Ecto neural progenitor cell (in vitro differentiated cells): Measurements from ENCODE around the gene IRX6.

ENCODE experiments used
- DNase-seq: peaks from one replicate; pipeline ENCODE4 v3.0.0-alpha.2; 2018; ENCODE audit warnings: low spot score

IRX6 gene

DNA sequence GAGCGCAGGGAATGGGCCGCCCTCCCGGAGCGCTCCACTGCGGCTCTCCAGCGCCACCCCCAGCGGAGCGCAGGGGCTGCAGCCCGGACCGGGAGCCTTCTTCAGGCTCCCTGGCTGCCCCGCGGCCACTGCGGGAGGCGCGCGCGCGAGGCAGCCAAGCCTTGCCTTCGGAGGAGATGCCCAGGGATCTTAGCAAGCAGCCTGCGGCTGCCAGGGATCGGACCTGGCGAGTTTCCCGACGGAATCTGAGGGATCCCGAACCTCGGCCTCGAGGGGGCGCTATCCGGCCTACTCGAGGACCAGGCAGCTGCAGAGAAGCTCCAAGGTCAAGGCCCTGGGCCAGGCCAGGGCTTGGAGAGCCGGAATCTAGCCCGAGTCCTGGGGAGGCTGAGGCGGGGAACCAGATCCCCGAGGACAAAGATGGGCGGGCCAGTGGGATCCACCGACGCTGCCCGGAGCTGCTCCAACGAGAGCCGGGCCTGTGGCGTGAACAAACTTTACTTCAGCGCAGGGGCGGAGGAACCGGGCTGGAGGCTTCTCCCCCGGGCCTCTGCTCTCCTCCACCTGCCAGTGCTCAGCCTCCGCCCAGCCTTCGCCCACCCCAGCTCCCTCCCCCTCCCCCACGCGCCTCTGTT lies at the start of gene IRX6:
Gene IRX6, plus strand, starts transcription at position 567 of the 635 bp plus-strand sequence. CDS start 889 bp downstream, outside the sequence.
- peak; percentile 88 for DNase-seq

DNA sequence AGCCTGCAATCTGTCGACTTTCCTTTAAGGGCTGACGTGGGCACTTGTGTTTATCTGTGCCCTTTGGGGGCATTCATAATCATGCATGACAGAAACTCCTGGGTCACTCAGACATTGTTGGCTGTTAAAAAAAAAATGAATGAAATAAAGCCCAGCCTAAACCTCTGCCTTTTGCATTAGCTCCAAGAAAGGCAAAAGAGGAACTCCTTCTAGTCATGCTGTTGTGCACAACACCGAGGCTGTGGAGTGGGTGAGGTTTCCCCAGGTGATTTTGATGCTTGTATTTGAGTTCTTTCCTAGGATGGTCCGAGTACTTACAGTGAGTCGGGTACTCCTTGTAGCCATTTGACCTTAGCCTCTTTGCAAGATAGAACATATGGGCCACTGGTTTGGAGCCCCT lies 49.6 kb upstream of the IRX6 start:
- DNase-seq: no peak

DNA sequence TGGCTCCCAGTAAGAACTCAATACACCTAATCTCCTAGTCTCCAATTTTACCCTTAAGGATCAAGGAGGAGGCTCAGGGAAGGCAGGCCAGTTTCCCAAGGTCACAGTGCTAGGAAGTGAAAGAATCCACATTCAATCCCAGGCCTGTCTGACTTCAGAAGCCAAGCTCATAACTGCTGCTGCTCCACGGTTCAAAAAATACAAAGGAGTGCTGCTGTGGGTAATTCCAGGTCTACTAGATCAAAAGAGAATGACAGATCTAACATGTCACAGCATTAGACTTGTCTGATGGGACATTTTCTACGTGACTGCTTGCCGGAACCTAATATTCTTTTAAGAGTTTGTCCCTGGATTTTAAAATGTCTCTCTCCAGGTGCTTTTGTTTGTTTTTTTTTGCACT lies 48.8 kb upstream of the IRX6 start:
- DNase-seq: no peak

DNA sequence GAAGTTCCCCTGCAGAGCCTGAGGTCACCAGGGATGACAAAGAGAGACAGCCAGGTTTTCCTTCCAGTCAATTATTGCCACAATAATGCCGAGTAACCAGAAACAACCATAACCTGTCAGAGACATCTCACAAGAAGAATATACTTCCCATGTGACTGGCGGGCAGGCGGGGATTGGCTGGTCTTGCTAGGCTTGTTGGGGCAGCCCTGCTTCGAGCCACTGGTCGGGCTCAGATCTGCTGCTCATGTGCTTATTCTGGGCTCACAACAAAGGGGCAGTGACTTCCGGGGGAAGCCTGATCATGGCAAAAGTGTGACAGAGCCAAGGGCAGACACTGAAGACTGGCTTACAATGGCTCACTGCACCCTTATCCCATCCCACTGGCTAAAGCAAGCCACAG lies 48.1 kb upstream of the IRX6 start:
- no peak for DNase-seq

DNA sequence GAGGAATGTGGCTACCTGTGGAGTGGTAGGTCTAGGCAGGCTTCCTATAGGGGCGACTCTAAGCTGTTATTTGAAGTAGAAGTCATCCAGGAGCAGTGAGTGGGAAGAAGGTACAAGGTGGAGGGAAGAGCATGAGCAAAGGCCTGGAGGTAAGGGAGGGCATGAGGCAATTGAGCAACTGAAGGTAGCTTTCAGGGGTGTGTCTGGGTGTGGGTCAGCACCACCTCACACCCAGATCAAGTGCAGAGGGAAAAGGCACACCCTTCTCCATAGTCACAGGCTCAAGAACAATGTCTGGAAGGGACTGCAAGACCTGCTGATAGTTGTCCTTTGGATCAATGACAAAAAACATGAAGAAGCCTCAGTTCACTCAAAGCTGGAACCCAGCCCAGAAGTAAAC lies 46.5 kb upstream of the IRX6 start:
- no peak for DNase-seq

DNA sequence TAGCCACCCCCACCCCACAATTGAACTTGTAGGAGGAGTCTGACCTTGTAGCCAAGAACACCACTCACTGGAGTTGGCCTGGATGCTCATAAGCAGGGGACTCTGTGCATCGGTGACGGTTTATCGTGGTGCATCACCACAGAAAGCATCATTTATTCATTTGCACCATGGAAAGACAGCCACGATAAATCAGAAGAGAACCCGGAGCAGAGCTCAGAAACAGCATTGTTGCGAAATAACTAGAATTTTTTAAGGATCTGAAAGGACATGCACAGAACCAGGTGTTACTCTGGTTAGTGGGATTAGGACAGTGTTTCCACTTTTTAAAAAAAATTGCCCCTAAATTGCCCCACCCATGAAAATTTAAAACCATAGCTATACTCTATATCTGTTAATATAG lies 44.4 kb upstream of the IRX6 start:
- no peak for DNase-seq

DNA sequence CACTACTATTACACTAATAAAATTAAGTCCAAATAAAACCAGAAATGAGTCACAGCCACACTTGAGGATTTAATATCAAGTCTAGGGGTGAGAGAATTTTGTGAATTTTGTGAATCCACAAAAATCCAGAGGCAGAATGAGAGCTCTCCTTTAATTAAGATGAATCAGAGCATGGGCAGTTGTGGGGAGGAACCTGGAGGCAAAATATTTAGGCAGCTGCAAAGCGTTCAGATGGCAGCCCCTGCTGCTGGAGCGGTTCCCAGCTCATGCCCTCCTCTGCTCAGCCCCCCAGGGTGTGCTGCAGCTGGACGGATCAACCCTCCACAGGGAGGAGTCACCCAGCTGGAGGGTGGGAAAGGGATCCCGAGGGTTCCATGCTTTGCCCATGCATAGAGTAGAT lies 43.4 kb upstream of the IRX6 start:
- no peak for DNase-seq

DNA sequence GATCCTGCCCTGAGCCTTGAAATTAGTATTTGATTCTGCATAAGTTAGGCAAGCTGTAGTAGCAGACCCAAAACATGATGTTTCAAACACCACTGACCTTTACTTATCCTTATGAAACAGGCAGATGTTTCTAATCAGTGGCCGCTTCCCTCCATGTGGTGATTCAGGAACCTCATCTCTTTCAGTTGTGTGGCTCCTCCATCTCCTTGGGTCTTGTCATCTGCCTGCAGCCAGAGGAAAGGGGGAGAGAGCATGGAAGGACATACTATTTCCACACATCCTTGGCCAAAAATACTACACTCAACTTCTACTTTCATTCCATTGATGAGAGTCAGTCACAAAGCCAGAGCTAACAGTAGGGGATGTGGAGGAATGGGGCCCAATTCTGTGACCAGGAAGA lies 41.6 kb upstream of the IRX6 start:
- no peak for DNase-seq

DNA sequence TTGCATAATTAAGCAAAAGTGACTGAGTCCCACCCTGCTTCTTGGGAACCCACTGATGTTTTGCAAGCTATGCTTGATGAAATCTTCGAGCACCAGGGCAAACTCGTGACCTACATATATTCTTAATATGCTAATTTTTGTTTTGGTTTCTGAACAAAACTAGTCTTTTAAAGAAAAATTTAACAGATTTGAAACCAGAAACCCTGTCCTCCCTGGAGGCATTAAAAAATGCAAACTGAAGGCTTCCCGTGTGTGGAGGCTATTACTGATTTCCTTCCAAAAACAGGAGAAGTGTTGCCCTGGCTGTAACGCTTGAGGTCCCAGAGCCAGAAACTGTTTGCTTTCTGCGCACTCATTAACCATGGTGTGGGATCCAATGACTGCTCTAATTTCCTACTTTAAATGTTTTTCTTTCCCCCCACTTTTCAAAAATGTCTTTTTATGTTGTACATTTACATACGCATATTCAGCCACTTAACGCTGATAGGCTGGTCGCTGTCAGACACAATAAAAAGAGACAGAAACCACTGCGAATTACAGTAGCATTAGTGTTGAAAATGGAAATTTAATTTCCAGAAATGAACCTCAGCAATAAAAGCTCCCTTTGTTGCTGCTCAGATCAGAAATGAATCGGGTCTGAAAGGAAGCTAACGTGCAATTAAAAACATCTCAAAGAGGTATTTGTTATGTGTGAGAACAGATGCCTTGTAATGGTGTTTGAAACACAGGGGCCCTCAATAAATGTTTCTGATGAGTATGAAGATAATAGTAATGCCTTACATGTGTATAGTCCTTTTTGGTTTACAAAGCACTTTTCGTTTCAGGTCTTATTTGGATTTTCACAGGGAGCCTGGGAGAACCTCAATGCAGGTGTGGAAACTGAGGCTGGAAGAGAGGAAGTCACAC lies 39.9 kb upstream of the IRX6 start:
- DNase-seq: no peak

DNA sequence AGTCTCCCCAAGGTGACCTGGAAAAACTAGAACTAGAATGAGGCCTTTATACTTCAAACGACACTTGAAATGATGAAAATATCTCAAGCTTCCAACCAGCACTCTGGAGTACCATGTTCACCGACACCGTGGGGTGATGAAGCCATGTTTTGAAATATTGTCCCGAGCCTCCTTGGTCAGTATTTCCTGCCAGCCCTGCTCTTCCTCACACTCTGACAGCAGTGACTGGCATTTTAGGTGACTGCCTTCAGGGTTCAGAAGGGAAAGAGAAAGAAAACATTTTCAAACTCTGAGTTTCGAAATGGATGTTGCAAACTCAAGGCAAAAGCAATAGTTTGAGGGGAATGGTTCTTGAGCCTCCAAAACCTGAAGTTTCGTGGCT lies 39.3 kb upstream of the IRX6 start:
- DNase-seq: no peak

DNA sequence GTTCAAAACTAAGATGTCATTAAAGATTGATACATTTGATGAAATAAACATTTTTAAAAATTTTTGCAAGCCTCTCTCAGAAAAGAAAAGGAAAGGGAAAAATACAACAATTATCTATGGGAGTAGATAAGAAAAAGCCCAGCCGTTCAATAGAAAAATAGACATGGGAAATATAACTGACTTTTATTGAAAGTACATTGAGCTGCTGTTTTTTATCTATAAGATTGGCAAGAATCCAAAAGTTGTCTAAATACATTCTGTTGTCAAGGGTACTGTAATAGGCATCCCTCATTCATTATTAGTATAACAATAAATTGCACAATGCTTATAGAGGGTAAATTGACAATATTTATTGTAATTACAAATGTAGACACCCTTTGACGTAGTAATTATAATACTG lies 38.4 kb upstream of the IRX6 start:
- no peak for DNase-seq

DNA sequence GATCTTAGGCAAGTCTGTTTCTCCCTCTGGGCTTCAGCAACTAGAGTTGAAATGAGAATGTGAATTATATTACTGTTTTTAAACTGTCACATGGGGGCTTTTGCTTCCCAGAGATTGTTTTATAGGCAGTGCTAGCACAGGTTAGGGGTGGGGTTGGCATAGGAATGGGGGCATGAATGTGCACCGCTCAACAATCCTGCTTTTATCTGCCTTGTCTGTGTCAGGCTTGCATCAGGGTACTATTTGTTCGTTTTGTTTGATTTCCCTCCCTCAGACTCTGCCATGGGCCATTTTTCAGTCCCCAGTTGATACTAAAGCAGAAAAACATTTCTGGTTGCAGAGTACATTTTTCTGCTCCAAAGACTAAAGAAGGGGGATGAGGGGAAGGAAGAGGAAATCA lies 34.6 kb upstream of the IRX6 start:
- DNase-seq: no peak

DNA sequence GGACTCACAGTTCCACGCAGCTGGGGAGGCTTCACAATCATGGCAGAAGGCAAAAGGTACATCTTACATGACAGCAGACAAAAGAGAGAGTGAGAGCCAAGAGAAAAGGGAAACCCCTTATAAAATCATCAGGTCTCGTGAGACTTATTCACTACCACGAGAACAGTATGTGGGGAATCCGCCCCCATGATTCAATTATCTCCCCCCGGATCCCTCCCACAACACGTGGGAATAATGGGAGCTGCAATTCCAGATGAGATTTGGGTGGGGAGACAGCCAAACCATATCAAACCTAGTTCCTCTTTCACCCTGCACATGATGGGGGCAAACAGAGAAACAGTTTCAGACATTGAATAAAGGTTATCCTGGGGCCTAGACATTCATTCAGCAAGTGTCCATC lies 32.2 kb upstream of the IRX6 start:
- DNase-seq: no peak

DNA sequence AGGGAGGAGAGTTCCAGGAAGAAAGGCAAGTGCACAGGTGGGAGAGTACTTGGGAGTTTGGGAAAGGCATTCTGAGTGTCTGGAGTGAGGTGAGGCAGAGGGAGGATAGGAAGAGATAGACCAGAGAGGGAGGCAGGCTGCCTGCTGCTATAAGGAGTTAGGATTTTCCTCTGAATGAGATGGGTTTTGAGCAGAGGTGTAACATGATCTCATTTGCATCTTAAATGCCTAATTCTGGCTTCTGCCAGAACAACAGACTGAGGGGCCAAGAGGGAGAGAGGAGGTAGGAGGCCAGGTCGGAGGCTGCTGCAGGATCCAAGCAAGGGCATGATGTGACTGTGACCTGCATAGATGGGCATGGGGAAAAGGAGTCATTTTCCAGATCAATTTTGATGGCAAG lies 31.5 kb upstream of the IRX6 start:
- DNase-seq: no peak

DNA sequence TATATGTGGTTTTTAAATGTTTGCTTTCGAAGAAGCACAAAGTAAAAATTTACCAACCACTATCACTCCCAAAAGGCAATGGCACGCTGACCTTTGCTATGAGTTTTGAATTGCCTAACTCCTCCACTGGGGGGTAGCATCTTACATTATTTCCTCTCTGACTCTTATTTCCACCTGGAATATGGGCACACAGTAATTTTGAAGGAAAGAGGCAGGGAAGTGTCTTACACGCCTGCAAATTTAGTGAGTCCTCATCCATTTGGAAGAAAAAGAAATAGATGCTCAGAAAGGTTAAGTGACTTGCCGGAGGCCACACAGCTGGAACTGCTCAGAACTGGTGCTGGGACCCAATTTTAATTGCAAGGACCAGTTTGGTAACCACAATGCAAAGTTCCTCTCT lies 29.9 kb upstream of the IRX6 start:
- no peak for DNase-seq

DNA sequence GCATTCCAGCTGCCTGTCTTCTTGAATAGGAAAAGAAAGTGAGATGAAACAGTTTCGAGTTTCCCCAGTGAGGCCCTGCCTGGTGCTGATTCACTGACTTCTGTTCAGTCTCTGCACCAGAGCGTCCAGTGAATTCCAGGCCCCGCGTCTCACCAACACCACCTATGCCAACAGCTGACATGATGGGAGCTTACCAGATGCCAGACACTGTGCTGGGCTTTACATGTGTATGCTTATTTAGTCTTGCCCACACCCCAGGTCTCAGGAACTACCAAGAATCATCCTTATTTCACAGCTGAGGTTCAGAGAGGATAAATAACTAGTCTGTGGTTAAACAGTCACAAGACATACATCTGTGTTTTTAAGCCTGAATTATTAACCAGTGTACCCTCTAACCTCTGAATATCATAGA lies 29.1 kb upstream of the IRX6 start:
- DNase-seq: no peak

DNA sequence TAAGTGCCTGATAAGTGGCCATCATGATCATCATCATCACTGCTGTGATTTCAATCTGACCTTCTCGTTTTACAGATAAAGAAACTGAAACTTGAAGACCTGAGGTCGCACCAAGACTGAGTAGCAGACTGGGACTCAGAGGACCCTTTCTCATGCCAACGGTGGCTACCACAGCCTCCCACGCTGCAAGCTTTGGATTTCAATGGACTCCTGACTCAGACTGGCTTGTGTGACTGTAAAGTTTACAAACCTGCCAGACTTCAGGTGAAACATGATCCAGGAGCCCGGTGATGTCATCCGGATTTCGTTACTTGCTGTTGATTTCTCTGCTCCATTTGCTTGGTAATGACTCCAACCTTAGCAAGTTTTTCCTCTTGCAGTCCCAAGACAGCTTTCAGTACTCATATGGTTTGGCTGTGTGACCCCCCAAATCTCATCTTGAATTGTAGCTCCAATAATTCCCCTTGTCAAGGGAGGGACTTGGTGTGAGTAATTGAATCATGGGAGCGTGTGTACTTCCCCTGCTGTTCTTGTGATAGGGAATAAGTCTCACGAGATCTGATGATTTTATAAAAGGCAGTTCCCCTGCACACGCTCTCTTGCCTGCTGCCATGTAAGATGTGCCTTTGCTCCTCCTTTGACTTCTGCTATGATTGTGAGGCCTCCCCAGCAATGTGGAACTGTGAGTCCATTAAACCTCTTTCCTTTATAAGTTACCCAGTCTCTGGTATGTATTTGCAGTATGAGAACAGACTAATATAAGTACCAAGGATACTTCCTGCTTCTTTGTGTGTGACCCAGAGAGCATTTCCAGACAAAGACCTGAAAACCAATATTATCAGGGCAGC lies 26.7 kb upstream of the IRX6 start:
- no peak for DNase-seq

DNA sequence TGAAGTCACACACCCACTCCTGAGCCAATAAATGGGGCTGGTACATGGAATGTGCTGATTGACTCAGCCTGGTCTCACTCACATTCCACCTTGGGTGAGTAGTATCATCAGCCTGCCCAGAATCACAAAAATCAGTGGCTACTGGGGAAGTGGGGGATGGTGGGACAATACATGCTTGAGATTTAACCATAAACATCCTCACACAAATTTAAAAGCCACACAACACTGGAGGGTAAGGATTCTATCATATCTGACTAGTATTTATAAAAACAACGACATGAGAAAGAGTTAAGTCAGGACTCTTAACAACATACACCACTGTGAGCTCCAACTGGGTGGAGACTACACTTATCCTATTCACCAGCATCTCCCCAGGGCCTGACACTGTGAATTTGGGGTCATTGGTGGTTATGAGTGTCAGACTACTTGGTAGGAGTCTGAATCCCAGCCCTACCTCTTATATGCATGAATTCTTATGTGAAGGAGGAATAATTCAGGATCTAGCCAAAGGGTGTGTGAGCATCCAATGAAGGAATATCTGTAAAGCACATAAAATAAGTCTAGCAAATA lies 26.0 kb upstream of the IRX6 start:
- no peak for DNase-seq

DNA sequence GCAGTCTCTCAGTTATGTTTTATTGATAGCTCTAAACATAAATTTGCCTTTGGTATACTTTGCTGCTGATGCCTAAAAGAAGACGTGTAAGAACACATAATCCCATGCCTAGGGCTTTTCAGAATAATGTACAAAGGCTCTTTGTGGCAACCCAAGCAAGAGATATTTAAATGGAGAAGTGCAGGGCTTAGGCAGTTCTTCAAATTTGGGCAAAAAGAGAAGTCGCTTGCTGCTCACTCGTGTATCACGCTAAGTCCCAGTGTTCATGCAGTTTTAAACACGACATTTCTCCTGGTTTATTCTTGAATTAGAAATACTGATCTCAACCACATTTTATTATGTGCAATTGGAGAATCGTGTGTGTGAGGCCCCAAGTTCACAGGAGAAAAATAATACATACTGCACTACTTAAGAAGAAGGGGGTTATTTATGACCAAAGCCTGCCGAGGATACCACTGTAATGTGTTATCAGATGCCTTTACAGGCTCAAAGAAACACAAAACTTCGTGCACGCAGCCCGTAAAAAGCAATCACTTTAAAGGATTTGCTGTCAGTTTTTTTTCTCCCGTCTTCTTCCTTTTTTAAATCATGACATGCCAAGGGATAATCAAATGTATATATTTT lies 22.5 kb upstream of the IRX6 start:
- DNase-seq: no peak

DNA sequence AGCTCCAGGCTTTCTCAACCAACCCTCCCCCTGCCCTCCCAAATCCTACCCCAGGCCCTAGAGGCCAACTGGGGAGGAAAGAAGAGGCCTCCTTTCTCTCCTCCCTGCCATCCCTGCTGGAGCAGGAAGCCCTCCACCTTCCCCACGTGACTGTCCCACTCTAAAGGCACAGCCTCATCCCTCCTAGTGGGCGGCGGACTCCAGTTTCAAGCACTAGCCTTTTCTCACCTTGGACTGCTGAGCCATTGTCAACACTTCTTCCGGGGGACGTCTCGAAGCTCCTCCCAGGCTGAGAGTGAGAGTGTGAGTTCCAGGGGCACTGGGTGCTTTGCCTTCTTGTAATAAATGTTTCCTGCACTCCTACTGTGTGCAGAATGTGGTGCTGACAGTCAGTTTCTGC lies 21.4 kb upstream of the IRX6 start:
- no peak for DNase-seq

DNA sequence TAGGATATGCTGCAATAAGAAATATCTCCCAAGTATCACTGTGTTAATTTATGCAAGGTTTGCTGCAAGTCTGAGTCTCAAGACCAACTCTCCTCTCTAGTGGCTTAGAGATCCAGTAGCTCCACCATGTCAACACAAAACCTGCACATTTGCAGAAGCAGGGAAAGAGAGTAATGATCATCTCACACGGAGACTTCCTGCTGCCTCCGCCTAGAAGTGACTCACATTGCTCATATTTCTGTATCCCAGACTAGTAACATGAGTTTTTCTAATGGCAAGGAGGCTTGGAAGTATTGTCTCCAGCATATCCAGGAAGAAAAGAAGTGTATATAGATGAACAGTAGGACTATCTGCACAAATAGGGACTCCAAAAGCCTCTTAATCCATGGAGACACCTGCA lies 15.0 kb upstream of the IRX6 start:
- DNase-seq: no peak

DNA sequence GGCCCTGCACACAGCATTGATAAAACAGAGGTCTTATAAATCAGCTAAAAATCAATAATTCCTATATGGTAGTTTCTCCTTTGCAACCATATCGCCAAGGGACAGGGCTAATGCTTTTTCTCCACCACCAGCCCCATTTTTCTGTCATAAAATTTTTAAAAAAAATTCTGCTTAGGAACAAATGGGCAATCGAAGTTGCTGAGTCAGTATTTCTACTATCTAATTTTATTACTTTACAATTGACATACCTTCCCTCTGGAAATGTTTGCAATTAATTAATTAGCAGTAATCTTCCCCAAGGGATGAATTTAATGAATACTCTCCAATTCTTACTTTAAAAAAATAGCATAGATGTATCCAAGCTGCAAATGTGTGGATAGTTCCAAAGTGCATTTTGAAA lies 1.7 kb upstream of the IRX6 start:
- DNase-seq: no peak
